ENCODE data around the gene ABCB10. TPM values are rescaled to one million over a fixed set of nuclear protein-coding genes. Genes with fewer than 3 reads are reported as not detected.
"Not testable (repeated sequence)": the region's sequence is repeated elsewhere in the genome, so short reads cannot be mapped to it uniquely, and the experiment has no call there.

ABCB10 gene
- 10 to 100 TPM in 4 of 6 donors, 1 to 10 TPM in 2; 8.0 to 26.2 (median 11.5) TPM for polyA plus RNA-seq (ENCODE audit: low read depth in 6 of 6)

GRCh38 chr1:229558460-229559335 lies at the start of gene ABCB10:
ABCB10 (minus strand) TSS chr1:229558707; CDS start chr1:229558652, 55 bp downstream.
- H3K27me3 Mint-ChIP-seq = no peaks in the 10 kb centered on the region
- peak within 1 kb of the TSS; percentile 91 to 97 (median 96) for H3K4me3 Mint-ChIP-seq
- peaks cover 31 to 45% (median 36%) of the 10 kb centered on the region in 3 donors for H3K4me1 Mint-ChIP-seq
- ATAC-seq (ENCODE audit: low read depth in 2 of 2) (peak; percentile 79 to 82), DNase-seq (peak; percentile 89)
- H3K36me3 Mint-ChIP-seq = no peaks in the 10 kb centered on the region
- H3K9me3 Mint-ChIP-seq = no peaks in the 10 kb centered on the region
- H3K27ac Mint-ChIP-seq = peak within 1 kb of the TSS in 5 of 6 donors; percentile 70 to 95 (median 88)

GRCh38 chr1:229607370-229607769 lies 48.9 kb upstream of the ABCB10 start:
- no peak for DNase-seq
- no peaks in the 10 kb centered on the region for H3K27me3 Mint-ChIP-seq
- peaks cover 0 to 3% (median 0%) of the 10 kb centered on the region in 3 donors for H3K4me1 Mint-ChIP-seq
- H3K9me3 Mint-ChIP-seq = no peaks in the 10 kb centered on the region
- H3K36me3 Mint-ChIP-seq = peaks cover 36 to 58% of the 10 kb centered on the region in 2 donors
- no peak overlapping the region for H3K27ac Mint-ChIP-seq
- H3K4me3 Mint-ChIP-seq = no peak overlapping the region
- ATAC-seq (ENCODE audit: low read depth in 2 of 2) = no peak

GRCh38 chr1:229603371-229604005 lies 45.0 kb upstream of the ABCB10 start:
- no peaks in the 10 kb centered on the region for H3K27me3 Mint-ChIP-seq
- no peak for DNase-seq
- H3K36me3 Mint-ChIP-seq = peaks cover 29 to 41% of the 10 kb centered on the region in 2 donors
- H3K4me1 Mint-ChIP-seq = peaks cover 0 to 3% (median 2%) of the 10 kb centered on the region in 3 donors
- no peak overlapping the region for H3K4me3 Mint-ChIP-seq
- no peak overlapping the region for H3K27ac Mint-ChIP-seq
- ATAC-seq (ENCODE audit: low read depth in 2 of 2) = no peak
- no peaks in the 10 kb centered on the region for H3K9me3 Mint-ChIP-seq

- peaks cover 0 to 6% (median 2%) of the 10 kb centered on the region in 3 donors for H3K4me1 Mint-ChIP-seq
- H3K4me3 Mint-ChIP-seq = no peak overlapping the region
- no peak overlapping the region for H3K27ac Mint-ChIP-seq
- DNase-seq (no peak), ATAC-seq (ENCODE audit: low read depth in 2 of 2) (no peak)
- no peaks in the 10 kb centered on the region for H3K27me3 Mint-ChIP-seq
- peaks cover 22 to 23% of the 10 kb centered on the region in 2 donors for H3K36me3 Mint-ChIP-seq
- H3K9me3 Mint-ChIP-seq = no peaks in the 10 kb centered on the region
Observed at GRCh38 chr1:229600229-229600628, 41.7 kb upstream of the ABCB10 start.

- Mint-ChIP-seq H3K4me1 (peaks cover 0 to 6% (median 2%) of the 10 kb centered on the region in 3 donors), H3K4me3 (no peak overlapping the region), H3K27me3 (no peaks in the 10 kb centered on the region), H3K27ac (peak overlapping the region in 1 of 6 donors; percentile 18), H3K9me3 (no peaks in the 10 kb centered on the region), H3K36me3 (peaks cover 22 to 28% of the 10 kb centered on the region in 2 donors)
- ATAC-seq (ENCODE audit: low read depth in 2 of 2) (no peak), DNase-seq (no peak)
Observed at GRCh38 chr1:229599218-229599954, 40.9 kb upstream of the ABCB10 start.

- Mint-ChIP-seq H3K4me3 (no peak overlapping the region), H3K27ac (peak overlapping the region in 2 of 6 donors; percentile 23 to 86), H3K27me3 (no peaks in the 10 kb centered on the region), H3K9me3 (no peaks in the 10 kb centered on the region), H3K4me1 (peaks cover 0 to 6% (median 2%) of the 10 kb centered on the region in 3 donors), H3K36me3 (peaks cover 22 to 37% of the 10 kb centered on the region in 2 donors)
- no peak for DNase-seq
- no peak for ATAC-seq (ENCODE audit: low read depth in 2 of 2)
Observed at GRCh38 chr1:229597877-229598276, 39.4 kb upstream of the ABCB10 start.

- Mint-ChIP-seq H3K4me1 (peaks cover 0 to 3% (median 2%) of the 10 kb centered on the region in 3 donors), H3K4me3 (no peak overlapping the region), H3K36me3 (peaks cover 14 to 30% of the 10 kb centered on the region in 2 donors), H3K27me3 (no peaks in the 10 kb centered on the region), H3K27ac (peak overlapping the region in 1 of 6 donors; percentile 24), H3K9me3 (no peaks in the 10 kb centered on the region)
- ATAC-seq (ENCODE audit: low read depth in 2 of 2) = no peak
- DNase-seq = no peak
Observed at GRCh38 chr1:229596925-229597699, 38.6 kb upstream of the ABCB10 start.

GRCh38 chr1:229595876-229596275 lies 37.4 kb upstream of the ABCB10 start:
- H3K4me1 Mint-ChIP-seq; H3K9me3 Mint-ChIP-seq; ATAC-seq (ENCODE audit: low read depth in 2 of 2); DNase-seq; H3K27me3 Mint-ChIP-seq: not testable (repeated sequence)
- peaks cover 5 to 22% of the 10 kb centered on the region in 2 donors for H3K36me3 Mint-ChIP-seq
- H3K27ac Mint-ChIP-seq = peak overlapping the region in 1 of 6 donors; percentile 54
- peak overlapping the region in 1 of 8 donors; percentile 1 for H3K4me3 Mint-ChIP-seq

GRCh38 chr1:229594227-229595008 lies 35.9 kb upstream of the ABCB10 start:
- no peak for DNase-seq
- ATAC-seq (ENCODE audit: low read depth in 2 of 2) = no peak
- H3K27ac Mint-ChIP-seq = peak overlapping the region in 2 of 6 donors; percentile 24 to 54
- H3K36me3 Mint-ChIP-seq = peaks cover 0 to 15% of the 10 kb centered on the region in 2 donors
- peak overlapping the region in 2 of 8 donors; percentile 25 to 47 for H3K4me3 Mint-ChIP-seq
- no peaks in the 10 kb centered on the region for H3K27me3 Mint-ChIP-seq
- peaks cover 0 to 3% (median 2%) of the 10 kb centered on the region in 3 donors for H3K4me1 Mint-ChIP-seq
- H3K9me3 Mint-ChIP-seq = no peaks in the 10 kb centered on the region

GRCh38 chr1:229593800-229594199 lies 35.3 kb upstream of the ABCB10 start:
- H3K4me3 Mint-ChIP-seq = no peak overlapping the region
- peaks cover 0 to 3% (median 1%) of the 10 kb centered on the region in 3 donors for H3K4me1 Mint-ChIP-seq
- peaks cover 0 to 15% of the 10 kb centered on the region in 2 donors for H3K36me3 Mint-ChIP-seq

GRCh38 chr1:229590119-229590518 lies 31.6 kb upstream of the ABCB10 start:
- DNase-seq = no peak
- Mint-ChIP-seq H3K4me3 (no peak overlapping the region), H3K36me3 (peaks cover 0 to 15% of the 10 kb centered on the region in 2 donors), H3K27ac (no peak overlapping the region), H3K27me3 (no peaks in the 10 kb centered on the region), H3K4me1 (peaks cover 0 to 5% (median 4%) of the 10 kb centered on the region in 3 donors), H3K9me3 (no peaks in the 10 kb centered on the region)
- ATAC-seq (ENCODE audit: low read depth in 2 of 2) = no peak

More at GRCh38 chr1:229593800-229594199, 35.3 kb upstream of the ABCB10 start:
- H3K27ac Mint-ChIP-seq = peak overlapping the region in 2 of 6 donors; percentile 24 to 72
- no peak for DNase-seq
- ATAC-seq (ENCODE audit: low read depth in 2 of 2) = no peak
- H3K9me3 Mint-ChIP-seq = no peaks in the 10 kb centered on the region
- no peaks in the 10 kb centered on the region for H3K27me3 Mint-ChIP-seq

- H3K27me3 Mint-ChIP-seq = no peaks in the 10 kb centered on the region
- H3K4me3 Mint-ChIP-seq = no peak overlapping the region
- no peak for DNase-seq
- H3K9me3 Mint-ChIP-seq = no peaks in the 10 kb centered on the region
- H3K4me1 Mint-ChIP-seq = peaks cover 0 to 5% (median 4%) of the 10 kb centered on the region in 3 donors
- ATAC-seq (ENCODE audit: low read depth in 2 of 2) = no peak
- no peak overlapping the region for H3K27ac Mint-ChIP-seq
- H3K36me3 Mint-ChIP-seq = no peaks in the 10 kb centered on the region
Observed at GRCh38 chr1:229585338-229585737, 26.8 kb upstream of the ABCB10 start.

Measured in naive B cell (primary cell).